Mammary epithelial cell (primary cell): ENCODE measurements around the gene BPI.

ENCODE experiments used
- CTCF ChIP-seq, 2 donors: IDR thresholded peaks in 1 of 2; conservative IDR thresholded peaks in 1 of 2; 2 replicates each; pipeline ENCODE4 v1.5.1; 2011 to 2012; ENCODE audit warnings: inconsistent platforms in 2 of 2, low read length in 2 of 2, mild to moderate bottlenecking in 2 of 2, control low read depth in 1 of 2, low read depth in 1 of 2; ENCODE audit not compliant: insufficient read depth in 1 of 2; ENCODE audit errors: extremely low read depth in 1 of 2
- EZH2 ChIP-seq: IDR thresholded peaks from 2 replicates; pipeline ENCODE4 v1.6.1; 2012; ENCODE audit warnings: low read length, inconsistent platforms, borderline replicate concordance

DNA sequence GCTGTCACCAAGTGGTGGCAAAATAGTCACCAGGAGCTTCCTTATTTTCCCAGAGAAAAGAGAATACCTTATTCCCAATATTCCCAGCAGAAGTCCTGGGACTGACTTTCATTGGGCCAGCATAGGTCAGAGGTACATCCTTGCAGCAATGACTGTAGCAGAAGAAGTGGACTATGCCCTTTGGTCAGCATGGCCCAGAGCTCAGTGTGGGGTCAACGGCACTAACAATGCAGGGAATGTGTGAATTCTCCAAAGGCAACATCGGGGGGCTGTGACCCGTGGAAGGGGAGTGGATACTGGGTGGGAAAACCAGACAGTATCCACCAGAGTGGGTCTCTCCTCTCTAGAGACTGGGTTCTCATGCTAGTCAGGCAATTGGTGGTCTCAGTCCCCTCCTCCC is 26.7 kb downstream of the BPI start:
- TF ChIP-seq CTCF (conservative IDR thresholded peaks at IDR 0.05 in 1 of 2, IDR thresholded peaks at IDR 0.05 in 1 of 2; ENCODE audit: extremely low read depth in 1 of 2, insufficient read depth in 1 of 2, low read depth in 1 of 2, low read length in 2 of 2) (no peak), EZH2 (no peak)
